ENCODE results near the gene ZBTB7C. TPM values are rescaled to one million over a fixed set of nuclear protein-coding genes. Genes with fewer than 3 reads are reported as not detected.

ZBTB7C gene
- total and polyA plus RNA-seq, 2 of the 4 experiments (the other 2 are of a cell fraction), result not detected

DNA sequence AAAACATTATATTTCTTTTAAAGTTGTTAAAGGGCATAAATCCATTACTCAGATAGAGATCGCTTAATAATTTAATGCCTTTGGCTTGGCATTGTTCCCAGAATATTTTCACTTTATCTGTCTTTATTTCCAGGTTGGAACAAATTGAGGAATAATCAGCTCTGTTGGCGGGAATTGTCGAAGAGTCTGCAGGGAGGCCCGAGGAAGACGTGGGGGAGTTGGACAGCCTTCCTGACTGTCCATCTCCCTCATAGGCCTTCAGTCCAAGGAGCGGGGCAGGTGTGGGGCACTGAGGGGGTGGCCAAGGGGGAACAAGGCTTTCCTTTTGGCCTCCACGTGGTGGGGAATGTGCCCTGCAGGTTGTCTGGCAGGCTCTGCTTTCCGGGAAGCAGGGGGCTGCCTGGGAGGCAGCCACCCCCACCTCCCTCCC, 179.6 kb downstream of the ZBTB7C start:
- WGBS, 2 experiments (ENCODE audit: extremely low coverage in 2 of 2, insufficient read length in 1 of 2), result no CpG with 5 or more reads among the region's 8 CpGs
- Histone ChIP-seq H3K23ac (ENCODE audit: low read depth, low read length) (no peak overlapping the region), H3K14ac (replicated peaks; ENCODE audit: low read depth, low read length) (no peak overlapping the region), H3K36me3 (ENCODE audit: control insufficient read depth, insufficient read depth, low read length) (no peaks in the 10 kb centered on the region), H2AK9ac (replicated peaks; ENCODE audit: low read depth, low read length, poor library complexity) (no peak overlapping the region), H3K79me1 (ENCODE audit: low read depth in 1 of 2, low read length in 2 of 2) (no peaks in the 10 kb centered on the region), H3K4me2 (ENCODE audit: low read depth, low read length) (no peak overlapping the region), H3K4me3 (ENCODE audit: insufficient read depth, low read depth, low read length) (no peak overlapping the region), H3K4ac (ENCODE audit: low read depth, low read length) (no peak overlapping the region), H2BK15ac (ENCODE audit: low read depth, low read length) (no peak overlapping the region), H2BK20ac (ENCODE audit: low read depth, low read length) (no peak overlapping the region), H3K4me1 (ENCODE audit: control insufficient read depth, insufficient read depth, low read length) (no peaks in the 10 kb centered on the region), H3K9me3 (ENCODE audit: control insufficient read depth, insufficient read depth, low read length) (no peaks in the 10 kb centered on the region), H2BK120ac (ENCODE audit: low read depth, low read length) (no peak overlapping the region), H3K18ac (ENCODE audit: low read depth, low read length) (no peak overlapping the region), H4K5ac (ENCODE audit: low read depth, low read length) (no peak overlapping the region), H3K27ac (ENCODE audit: insufficient read depth, low read length) (no peak overlapping the region), H2AFZ (replicated peaks; ENCODE audit: low read length, poor library complexity) (no peak overlapping the region), H3K9me1 (ENCODE audit: insufficient read depth, low read length) (no peaks in the 10 kb centered on the region), H2AK5ac (ENCODE audit: low read depth, low read length) (no peak overlapping the region), H3K56ac (ENCODE audit: extremely low read depth, insufficient read depth, low read length) (no peak overlapping the region), H2BK5ac (ENCODE audit: low read depth, low read length, poor library complexity, severe bottlenecking) (no peak overlapping the region), H4K20me1 (ENCODE audit: insufficient read depth, low read length) (no peaks in the 10 kb centered on the region), H4K91ac (ENCODE audit: insufficient read depth, low read depth, low read length) (no peak overlapping the region), H3K9ac (ENCODE audit: low read depth, low read length) (no peak overlapping the region), H3K27me3 (ENCODE audit: control insufficient read depth, insufficient read depth, low read length) (peaks cover 8% of the 10 kb centered on the region; the same call in 1 of the 2 replicates), H4K8ac (ENCODE audit: low read depth in 2 of 2, low read length in 2 of 2) (no peak overlapping the region)
- no TSS peak for BruUV-seq (replicated peaks)
- ChIA-PET POLR2A (ENCODE audit: unreplicated experiment) (no interaction called here), CTCF (interaction anchor here (1.2 kb wide), 2 partner anchors 8 to 216 kb away, joined by 3 to 4 read pairs; no protein-coding TSS in a partner anchor)
- TF ChIP-seq FOS (IDR thresholded peaks at IDR 0.05; ENCODE audit: low read depth, low read length), result no peak
- TF ChIP-seq, protein P1, sequence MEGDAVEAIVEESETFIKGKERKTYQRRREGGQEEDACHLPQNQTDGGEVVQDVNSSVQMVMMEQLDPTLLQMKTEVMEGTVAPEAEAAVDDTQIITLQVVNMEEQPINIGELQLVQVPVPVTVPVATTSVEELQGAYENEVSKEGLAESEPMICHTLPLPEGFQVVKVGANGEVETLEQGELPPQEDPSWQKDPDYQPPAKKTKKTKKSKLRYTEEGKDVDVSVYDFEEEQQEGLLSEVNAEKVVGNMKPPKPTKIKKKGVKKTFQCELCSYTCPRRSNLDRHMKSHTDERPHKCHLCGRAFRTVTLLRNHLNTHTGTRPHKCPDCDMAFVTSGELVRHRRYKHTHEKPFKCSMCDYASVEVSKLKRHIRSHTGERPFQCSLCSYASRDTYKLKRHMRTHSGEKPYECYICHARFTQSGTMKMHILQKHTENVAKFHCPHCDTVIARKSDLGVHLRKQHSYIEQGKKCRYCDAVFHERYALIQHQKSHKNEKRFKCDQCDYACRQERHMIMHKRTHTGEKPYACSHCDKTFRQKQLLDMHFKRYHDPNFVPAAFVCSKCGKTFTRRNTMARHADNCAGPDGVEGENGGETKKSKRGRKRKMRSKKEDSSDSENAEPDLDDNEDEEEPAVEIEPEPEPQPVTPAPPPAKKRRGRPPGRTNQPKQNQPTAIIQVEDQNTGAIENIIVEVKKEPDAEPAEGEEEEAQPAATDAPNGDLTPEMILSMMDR (conservative IDR thresholded peaks at IDR 0.05; ENCODE audit: low read depth, low read length), result no peak
- no peak for TF ChIP-seq CEBPB (IDR thresholded peaks at IDR 0.05; ENCODE audit: low read depth, low read length)
- no peak for TF ChIP-seq POLR2A (IDR thresholded peaks at IDR 0.05; ENCODE audit: low read depth, low read length)
- TF ChIP-seq, protein P2, sequence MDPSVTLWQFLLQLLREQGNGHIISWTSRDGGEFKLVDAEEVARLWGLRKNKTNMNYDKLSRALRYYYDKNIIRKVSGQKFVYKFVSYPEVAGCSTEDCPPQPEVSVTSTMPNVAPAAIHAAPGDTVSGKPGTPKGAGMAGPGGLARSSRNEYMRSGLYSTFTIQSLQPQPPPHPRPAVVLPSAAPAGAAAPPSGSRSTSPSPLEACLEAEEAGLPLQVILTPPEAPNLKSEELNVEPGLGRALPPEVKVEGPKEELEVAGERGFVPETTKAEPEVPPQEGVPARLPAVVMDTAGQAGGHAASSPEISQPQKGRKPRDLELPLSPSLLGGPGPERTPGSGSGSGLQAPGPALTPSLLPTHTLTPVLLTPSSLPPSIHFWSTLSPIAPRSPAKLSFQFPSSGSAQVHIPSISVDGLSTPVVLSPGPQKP (IDR thresholded peaks at IDR 0.05; ENCODE audit: borderline replicate concordance, low read depth, low read length), result no peak
- TF ChIP-seq RCOR1 (IDR thresholded peaks at IDR 0.05; ENCODE audit: insufficient replicate concordance, low read length), result no peak
- TF ChIP-seq RFX5 (IDR thresholded peaks at IDR 0.05; ENCODE audit: low read depth, low read length), result no peak
- TF ChIP-seq, protein P3, sequence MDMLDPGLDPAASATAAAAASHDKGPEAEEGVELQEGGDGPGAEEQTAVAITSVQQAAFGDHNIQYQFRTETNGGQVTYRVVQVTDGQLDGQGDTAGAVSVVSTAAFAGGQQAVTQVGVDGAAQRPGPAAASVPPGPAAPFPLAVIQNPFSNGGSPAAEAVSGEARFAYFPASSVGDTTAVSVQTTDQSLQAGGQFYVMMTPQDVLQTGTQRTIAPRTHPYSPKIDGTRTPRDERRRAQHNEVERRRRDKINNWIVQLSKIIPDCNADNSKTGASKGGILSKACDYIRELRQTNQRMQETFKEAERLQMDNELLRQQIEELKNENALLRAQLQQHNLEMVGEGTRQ (IDR thresholded peaks at IDR 0.05; ENCODE audit: low read depth, low read length), result no peak
- DNase-seq (no peak), ATAC-seq (ENCODE audit: low read depth) (no peak)
- intact Hi-C loops (cut with micrococcal nuclease), result no loop called here
- dilution Hi-C loops (cut with HindIII; ENCODE audit: low sequenced_read_pairs, unreplicated experiment), result no loop called here
- in situ Hi-C loops (cut with MboI; ENCODE audit: low sequenced_read_pairs), result no loop called here
